SK-N-SH treated with all-trans-retinoic acid at 6 μM for 48 hours (cell line): ENCODE results near the gene C12orf42.

Source experiments
- ATAC-seq: fragments of 200-7000 bp; cut with Tn5 transposase; 3 replicates; pipeline ENCODE4 v1.9.1; 2020; ENCODE audit warnings: mild to moderate bottlenecking, moderate library complexity
- ARNTL ChIP-seq: fragments of 450-650 bp; formaldehyde crosslinking; IDR thresholded peaks from 2 replicates; pipeline ENCODE4 v1.5.0; 2020; ENCODE audit warnings: low read depth, mild to moderate bottlenecking, moderate library complexity, borderline replicate concordance
- BACH2 ChIP-seq: fragments of 250-450 bp; sonication (Bioruptor Pico); IDR thresholded peaks from 2 replicates; pipeline ENCODE4 v1.9.0; 2021; ENCODE audit warnings: mild to moderate bottlenecking, borderline replicate concordance
- CSDC2 ChIP-seq: fragments of 250-450 bp; sonication (Bioruptor Pico); IDR thresholded peaks from 2 replicates; pipeline ENCODE4 v1.5.0; 2020; ENCODE audit warnings: mild to moderate bottlenecking, moderate library complexity
- CSRNP3 ChIP-seq: fragments of 250-450 bp; sonication (Bioruptor Pico); IDR thresholded peaks from 2 replicates; pipeline ENCODE4 v1.5.1; 2021; ENCODE audit warnings: mild to moderate bottlenecking, moderate library complexity
- ESRRG ChIP-seq: fragments of 250-450 bp; sonication (Bioruptor Pico); IDR thresholded peaks from 2 replicates; pipeline ENCODE4 v1.6.1; 2021; ENCODE audit warnings: mild to moderate bottlenecking
- GLIS3 ChIP-seq: fragments of 250-450 bp; sonication (Bioruptor Pico); IDR thresholded peaks from 2 replicates; pipeline ENCODE4 v1.5.0; 2020; ENCODE audit warnings: mild to moderate bottlenecking, moderate library complexity
- ISL1 ChIP-seq: fragments of 250-450 bp; sonication (Bioruptor Pico); IDR thresholded peaks from 2 replicates; pipeline ENCODE4 v2.1.2; 2022; ENCODE audit warnings: mild to moderate bottlenecking, moderate library complexity
- OSR1 ChIP-seq: fragments of 250-450 bp; sonication (Bioruptor Pico); IDR thresholded peaks from 2 replicates; pipeline ENCODE4 v1.8.0; 2022; ENCODE audit warnings: moderate library complexity, mild to moderate bottlenecking, inconsistent platforms
- POU6F1 ChIP-seq: fragments of 250-450 bp; sonication (Bioruptor Pico); IDR thresholded peaks from 2 replicates; pipeline ENCODE4 v1.8.0; 2021; ENCODE audit warnings: low read depth, mild to moderate bottlenecking, moderate library complexity, borderline replicate concordance
- PPARA ChIP-seq: fragments of 250-450 bp; sonication (Bioruptor Pico); IDR thresholded peaks from 2 replicates; pipeline ENCODE4 v1.5.0; 2020; ENCODE audit warnings: mild to moderate bottlenecking, borderline replicate concordance
- RARB ChIP-seq: fragments of 250-450 bp; sonication (Bioruptor Pico); IDR thresholded peaks from 2 replicates; pipeline ENCODE4 v1.8.0; 2021; ENCODE audit warnings: mild to moderate bottlenecking, moderate library complexity
- SNAI2 ChIP-seq: fragments of 250-450 bp; sonication (Bioruptor Pico); IDR thresholded peaks from 2 replicates; pipeline ENCODE4 v1.5.0; 2020; ENCODE audit warnings: mild to moderate bottlenecking, moderate library complexity
- TCF4 ChIP-seq: fragments of 250-450 bp; sonication (Bioruptor Pico); IDR thresholded peaks from 2 replicates; pipeline ENCODE4 v1.8.0; 2021; ENCODE audit warnings: mild to moderate bottlenecking, moderate library complexity, borderline replicate concordance
- TOX ChIP-seq: fragments of 250-450 bp; sonication (Bioruptor Pico); IDR thresholded peaks from 2 replicates; pipeline ENCODE4 v1.8.0; 2021; ENCODE audit warnings: mild to moderate bottlenecking, moderate library complexity, borderline replicate concordance
- ZC3H10 ChIP-seq: fragments of 250-450 bp; sonication (Bioruptor Pico); IDR thresholded peaks from 2 replicates; pipeline ENCODE4 v1.5.1; 2021; ENCODE audit warnings: mild to moderate bottlenecking, moderate library complexity
- ZFP3 ChIP-seq: fragments of 250-450 bp; sonication (Bioruptor Pico); IDR thresholded peaks from 2 replicates; pipeline ENCODE4 v1.5.0; 2020; ENCODE audit warnings: mild to moderate bottlenecking, moderate library complexity
- ZFP30 ChIP-seq: fragments of 450-650 bp; formaldehyde crosslinking; IDR thresholded peaks from 2 replicates; pipeline ENCODE4 v1.5.0; 2022; ENCODE audit warnings: mild to moderate bottlenecking, moderate library complexity
- ZNF565 ChIP-seq: fragments of 450-650 bp; formaldehyde crosslinking; conservative IDR thresholded peaks from 2 replicates; pipeline ENCODE4 v1.5.0; 2020; ENCODE audit warnings: low read depth, mild to moderate bottlenecking, moderate library complexity
- ZNF70 ChIP-seq: fragments of 450-650 bp; formaldehyde crosslinking; IDR thresholded peaks from 2 replicates; pipeline ENCODE4 v1.5.0; 2020; ENCODE audit warnings: mild to moderate bottlenecking, moderate library complexity
- ZNF8 ChIP-seq: fragments of 450-650 bp; formaldehyde crosslinking; IDR thresholded peaks from 2 replicates; pipeline ENCODE4 v1.5.0; 2020; ENCODE audit warnings: mild to moderate bottlenecking, moderate library complexity
- TF ChIP-seq, protein P1 (sequence below): fragments of 250-450 bp; sonication (Bioruptor Pico); IDR thresholded peaks from 2 replicates; pipeline ENCODE4 v1.8.0; 2020; ENCODE audit warnings: mild to moderate bottlenecking, moderate library complexity, borderline replicate concordance
- TF ChIP-seq, protein P2 (sequence below): fragments of 250-450 bp; sonication (Bioruptor Pico); IDR thresholded peaks from 2 replicates; pipeline ENCODE4 v1.5.0; 2020; ENCODE audit warnings: mild to moderate bottlenecking, moderate library complexity
- TF ChIP-seq, protein P3 (sequence below): fragments of 250-450 bp; sonication (Bioruptor Pico); IDR thresholded peaks from 2 replicates; pipeline ENCODE4 v1.5.1; 2020; ENCODE audit warnings: low read depth, mild to moderate bottlenecking, moderate library complexity

Gene C12orf42

DNA sequence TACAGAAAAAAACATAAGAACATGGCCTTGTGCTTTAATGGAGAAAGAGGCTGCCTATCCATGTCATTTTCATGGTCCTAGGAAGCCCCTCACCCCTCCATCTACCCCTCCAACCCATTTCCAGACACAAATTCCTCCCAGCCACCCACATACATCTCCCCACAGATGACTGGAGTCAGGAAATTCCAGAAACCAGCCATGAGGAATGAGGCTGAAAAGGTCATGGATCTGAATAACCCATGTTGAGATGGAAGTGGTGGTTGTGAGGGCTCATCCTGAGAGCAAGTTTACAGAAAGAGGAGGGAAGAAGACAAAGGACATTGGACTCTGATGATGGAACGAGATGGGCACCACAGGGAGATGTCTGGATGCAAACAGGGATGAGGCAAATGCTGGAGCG, 23.9 kb upstream of the C12orf42 start:
- TF ChIP-seq ZC3H10 (CRISPR knock-in tag) (no peak), SNAI2 (CRISPR knock-in tag) (no peak), ZFP3 (CRISPR knock-in tag) (no peak), ZNF70 (CRISPR knock-in tag) (no peak), BACH2 (no peak), ESRRG (CRISPR knock-in tag) (no peak), TCF4 (no peak), ARNTL (CRISPR knock-in tag) (no peak), GLIS3 (no peak), CSRNP3 (CRISPR knock-in tag) (no peak), POU6F1 (no peak), TOX (CRISPR knock-in tag) (no peak)
- TF ChIP-seq, protein P1, sequence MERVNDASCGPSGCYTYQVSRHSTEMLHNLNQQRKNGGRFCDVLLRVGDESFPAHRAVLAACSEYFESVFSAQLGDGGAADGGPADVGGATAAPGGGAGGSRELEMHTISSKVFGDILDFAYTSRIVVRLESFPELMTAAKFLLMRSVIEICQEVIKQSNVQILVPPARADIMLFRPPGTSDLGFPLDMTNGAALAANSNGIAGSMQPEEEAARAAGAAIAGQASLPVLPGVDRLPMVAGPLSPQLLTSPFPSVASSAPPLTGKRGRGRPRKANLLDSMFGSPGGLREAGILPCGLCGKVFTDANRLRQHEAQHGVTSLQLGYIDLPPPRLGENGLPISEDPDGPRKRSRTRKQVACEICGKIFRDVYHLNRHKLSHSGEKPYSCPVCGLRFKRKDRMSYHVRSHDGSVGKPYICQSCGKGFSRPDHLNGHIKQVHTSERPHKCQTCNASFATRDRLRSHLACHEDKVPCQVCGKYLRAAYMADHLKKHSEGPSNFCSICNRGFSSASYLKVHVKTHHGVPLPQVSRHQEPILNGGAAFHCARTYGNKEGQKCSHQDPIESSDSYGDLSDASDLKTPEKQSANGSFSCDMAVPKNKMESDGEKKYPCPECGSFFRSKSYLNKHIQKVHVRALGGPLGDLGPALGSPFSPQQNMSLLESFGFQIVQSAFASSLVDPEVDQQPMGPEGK (CRISPR knock-in tag): no peak
- no peak for ATAC-seq

GRCh38 chr12:103518899-103519298, 23.1 kb upstream of the C12orf42 start:
- ATAC-seq: no peak
- TF ChIP-seq ZFP30 (CRISPR knock-in tag): no peak
- no peak for TF ChIP-seq GLIS3
- TF ChIP-seq TOX (CRISPR knock-in tag): no peak
- TF ChIP-seq, protein P2, sequence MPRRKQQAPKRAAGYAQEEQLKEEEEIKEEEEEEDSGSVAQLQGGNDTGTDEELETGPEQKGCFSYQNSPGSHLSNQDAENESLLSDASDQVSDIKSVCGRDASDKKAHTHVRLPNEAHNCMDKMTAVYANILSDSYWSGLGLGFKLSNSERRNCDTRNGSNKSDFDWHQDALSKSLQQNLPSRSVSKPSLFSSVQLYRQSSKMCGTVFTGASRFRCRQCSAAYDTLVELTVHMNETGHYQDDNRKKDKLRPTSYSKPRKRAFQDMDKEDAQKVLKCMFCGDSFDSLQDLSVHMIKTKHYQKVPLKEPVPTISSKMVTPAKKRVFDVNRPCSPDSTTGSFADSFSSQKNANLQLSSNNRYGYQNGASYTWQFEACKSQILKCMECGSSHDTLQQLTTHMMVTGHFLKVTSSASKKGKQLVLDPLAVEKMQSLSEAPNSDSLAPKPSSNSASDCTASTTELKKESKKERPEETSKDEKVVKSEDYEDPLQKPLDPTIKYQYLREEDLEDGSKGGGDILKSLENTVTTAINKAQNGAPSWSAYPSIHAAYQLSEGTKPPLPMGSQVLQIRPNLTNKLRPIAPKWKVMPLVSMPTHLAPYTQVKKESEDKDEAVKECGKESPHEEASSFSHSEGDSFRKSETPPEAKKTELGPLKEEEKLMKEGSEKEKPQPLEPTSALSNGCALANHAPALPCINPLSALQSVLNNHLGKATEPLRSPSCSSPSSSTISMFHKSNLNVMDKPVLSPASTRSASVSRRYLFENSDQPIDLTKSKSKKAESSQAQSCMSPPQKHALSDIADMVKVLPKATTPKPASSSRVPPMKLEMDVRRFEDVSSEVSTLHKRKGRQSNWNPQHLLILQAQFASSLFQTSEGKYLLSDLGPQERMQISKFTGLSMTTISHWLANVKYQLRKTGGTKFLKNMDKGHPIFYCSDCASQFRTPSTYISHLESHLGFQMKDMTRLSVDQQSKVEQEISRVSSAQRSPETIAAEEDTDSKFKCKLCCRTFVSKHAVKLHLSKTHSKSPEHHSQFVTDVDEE (CRISPR knock-in tag): no peak
- TF ChIP-seq RARB (CRISPR knock-in tag): no peak
- TF ChIP-seq SNAI2 (CRISPR knock-in tag): no peak
- TF ChIP-seq ZC3H10 (CRISPR knock-in tag): no peak
- no peak for TF ChIP-seq ESRRG (CRISPR knock-in tag)
- no peak for TF ChIP-seq ZNF8 (CRISPR knock-in tag)
- TF ChIP-seq PPARA: no peak
- TF ChIP-seq, protein P1 (CRISPR knock-in tag): no peak
- TF ChIP-seq ZNF565: no peak
- no peak for TF ChIP-seq OSR1 (CRISPR knock-in tag)
- TF ChIP-seq CSDC2 (CRISPR knock-in tag): no peak
- TF ChIP-seq, protein P3, sequence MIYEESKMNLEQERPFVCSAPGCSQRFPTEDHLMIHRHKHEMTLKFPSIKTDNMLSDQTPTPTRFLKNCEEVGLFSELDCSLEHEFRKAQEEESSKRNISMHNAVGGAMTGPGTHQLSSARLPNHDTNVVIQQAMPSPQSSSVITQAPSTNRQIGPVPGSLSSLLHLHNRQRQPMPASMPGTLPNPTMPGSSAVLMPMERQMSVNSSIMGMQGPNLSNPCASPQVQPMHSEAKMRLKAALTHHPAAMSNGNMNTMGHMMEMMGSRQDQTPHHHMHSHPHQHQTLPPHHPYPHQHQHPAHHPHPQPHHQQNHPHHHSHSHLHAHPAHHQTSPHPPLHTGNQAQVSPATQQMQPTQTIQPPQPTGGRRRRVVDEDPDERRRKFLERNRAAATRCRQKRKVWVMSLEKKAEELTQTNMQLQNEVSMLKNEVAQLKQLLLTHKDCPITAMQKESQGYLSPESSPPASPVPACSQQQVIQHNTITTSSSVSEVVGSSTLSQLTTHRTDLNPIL: no peak
- no peak for TF ChIP-seq ZFP3 (CRISPR knock-in tag)
- TF ChIP-seq TCF4: no peak
- no peak for TF ChIP-seq ZNF70 (CRISPR knock-in tag)
- TF ChIP-seq ISL1 (CRISPR knock-in tag): no peak
